Esophagus squamous epithelium (tissue), 5 donors: ENCODE measurements around the gene RBKS. TPM values are rescaled to one million over a fixed set of nuclear protein-coding genes. Genes with fewer than 3 reads are reported as not detected.

Experiments used
- DNase-seq: peaks from one replicate; lab custom pipeline; 2025; lab: John Stamatoyannopoulos, UW
- H3K27ac ChIP-seq, 4 donors: fragments of 200-600 bp; sonication (generic); one replicate each; pipeline ENCODE4 v1.5.1; 2016 to 2019; ENCODE audit warnings: mild to moderate bottlenecking in 1 of 4
- H3K27me3 ChIP-seq, 4 donors: fragments of 200-600 bp; sonication (generic); 1 replicate in 3 of 4; 2 replicates in 1 of 4; pipeline versions ENCODE4 v1.5.1 to v1.6.0; 2017 to 2021; ENCODE audit warnings: antibody characterized with exemption in 1 of 4
- H3K36me3 ChIP-seq, 3 donors: fragments of 200-600 bp; sonication (generic); one replicate each; pipeline ENCODE4 v1.5.1; 2016 to 2019
- H3K4me1 ChIP-seq, 3 donors: fragments of 200-600 bp; sonication (generic); one replicate each; pipeline ENCODE4 v1.5.1; 2017 to 2019
- H3K4me3 ChIP-seq, 4 donors: fragments of 200-600 bp; sonication (generic); 1 replicate in 3 of 4; 2 replicates in 1 of 4; pipeline ENCODE4 v1.5.1; 2016 to 2019; ENCODE audit warnings: mild to moderate bottlenecking in 2 of 4, moderate library complexity in 1 of 4
- H3K9me3 ChIP-seq, 3 donors: fragments of 200-600 bp; sonication (generic); one replicate each; pipeline ENCODE4 v1.5.1; 2016 to 2019
- CTCF ChIP-seq, 6 experiments: fragments of 450-650 bp in 4 of 6; fragments of 200-600 bp in 2 of 6; sonication (generic) in 2 of 6; IDR thresholded peaks; one replicate each; pipeline ENCODE4 v1.5.1; 2016 to 2019; ENCODE audit warnings: antibody characterized with exemption in 6 of 6, mild to moderate bottlenecking in 4 of 6, moderate library complexity in 4 of 6
- POLR2A ChIP-seq, 4 donors: fragments of 450-650 bp; IDR thresholded peaks; one replicate each; pipeline ENCODE4 v1.6.1; 2017; ENCODE audit warnings: antibody characterized with exemption in 4 of 4, mild to moderate bottlenecking in 4 of 4, moderate library complexity in 3 of 4
- WGBS, 2 donors: methylation state at CpG; one replicate each; pipeline ENCODE4 v1.1.5; 2018; 5-methylcytosine and 5-hydroxymethylcytosine counted together
- intact Hi-C: fragments of 100-400 bp; cut with DNase I; formaldehyde crosslinking; loops from one replicate; pipeline ENCODE4 v1.15.0; 2022
- total RNA-seq, 4 donors: library from RNA; depleted of rRNA; stranded (reverse); fragments of >200 nt; gene quantifications; one replicate each; pipeline ENCODE4 v1.1.0, GENCODE V29; 2016
- donor health status: DM: yes; HTN: yes; CAD: no.

RBKS gene
- total RNA-seq, 4 donors from 2014 or later, result 1.4 to 5.2 (median 1.6) TPM

- WGBS, 2 donors, result 83 to 93% methylated on average over 9 of the region's 11 CpGs
These were observed 93.1 kb downstream of the RBKS start for GRCh38 chr2:27796791-27797765.

GRCh38 chr2:27795868-27796277 is 94.3 kb downstream of the RBKS start:
- Histone ChIP-seq H3K36me3 (no peaks in the 10 kb centered on the region), H3K27me3 (no peaks in the 10 kb centered on the region), H3K27ac (peak overlapping the region; percentile 49 to 75 (median 57)), H3K9me3 (no peaks in the 10 kb centered on the region), H3K4me1 (peaks cover 0 to 31% (median 14%) of the 10 kb centered on the region in 3 donors), H3K4me3 (no peak overlapping the region)
- no peak for DNase-seq
- TF ChIP-seq CTCF (IDR thresholded peaks at IDR 0.05) (no peak), POLR2A (IDR thresholded peaks at IDR 0.05) (no peak)
- WGBS, 2 donors, result 41 to 54% methylated on average over 4 of the region's 4 CpGs
- intact Hi-C loops, result no loop called here

More at GRCh38 chr2:27796791-27797765, 93.1 kb downstream of the RBKS start:
- no peak for DNase-seq
- Histone ChIP-seq H3K27ac (peak overlapping the region in 3 of 4 donors; percentile 49 to 75 (median 64)), H3K4me3 (no peak overlapping the region), H3K36me3 (no peaks in the 10 kb centered on the region), H3K27me3 (no peaks in the 10 kb centered on the region), H3K4me1 (peaks cover 0 to 31% (median 14%) of the 10 kb centered on the region in 3 donors), H3K9me3 (no peaks in the 10 kb centered on the region)
- intact Hi-C loops, result no loop called here
- TF ChIP-seq CTCF (IDR thresholded peaks at IDR 0.05), result no peak
- TF ChIP-seq POLR2A (IDR thresholded peaks at IDR 0.05), result no peak

GRCh38 chr2:27795093-27795834 is 94.9 kb downstream of the RBKS start:
- TF ChIP-seq POLR2A (IDR thresholded peaks at IDR 0.05) (no peak), CTCF (IDR thresholded peaks at IDR 0.05) (no peak)
- peaks cover 0 to 31% (median 14%) of the 10 kb centered on the region in 3 donors for H3K4me1 ChIP-seq
- no peak for DNase-seq
- 78 to 81% methylated on average over 8 of the region's 8 CpGs for WGBS, 2 donors
- no peak overlapping the region for H3K4me3 ChIP-seq
- intact Hi-C loops, result no loop called here
- H3K27me3 ChIP-seq, result no peaks in the 10 kb centered on the region
- no peaks in the 10 kb centered on the region for H3K36me3 ChIP-seq
- H3K9me3 ChIP-seq, result no peaks in the 10 kb centered on the region
- peak overlapping the region; percentile 49 to 75 (median 57) for H3K27ac ChIP-seq

GRCh38 chr2:27792759-27793158 is 97.4 kb downstream of the RBKS start:
- Histone ChIP-seq H3K4me1 (peaks cover 0 to 19% (median 11%) of the 10 kb centered on the region in 3 donors), H3K36me3 (no peaks in the 10 kb centered on the region), H3K4me3 (no peak overlapping the region), H3K9me3 (no peaks in the 10 kb centered on the region), H3K27ac (no peak overlapping the region), H3K27me3 (no peaks in the 10 kb centered on the region)
- no peak for TF ChIP-seq CTCF (IDR thresholded peaks at IDR 0.05)
- no peak for TF ChIP-seq POLR2A (IDR thresholded peaks at IDR 0.05)
- no peak for DNase-seq
- intact Hi-C loops, result no loop called here
